Transverse colon (tissue), 4 donors: ENCODE data around the gene PLEKHH2.

ENCODE experiments used
- POLR2A ChIP-seq: fragments of 450-650 bp; IDR thresholded peaks from one replicate; pipeline ENCODE4 v1.6.1; 2016; ENCODE audit warnings: antibody characterized with exemption, mild to moderate bottlenecking, moderate library complexity
- POLR2AphosphoS5 ChIP-seq, 3 donors: sonication (generic); formaldehyde crosslinking; IDR thresholded peaks; one replicate each; pipeline ENCODE4 v1.6.1; 2016; ENCODE audit warnings: antibody characterized with exemption in 3 of 3
- TF ChIP-seq, protein P1 (sequence below), 5 experiments: fragments of 200-600 bp in 3 of 5; fragments of 450-650 bp in 2 of 5; sonication (generic) in 3 of 5; IDR thresholded peaks; 1 replicate in 2 of 5; 2 replicates in 3 of 5; pipeline ENCODE4 v1.5.1; 2016 to 2017; ENCODE audit warnings: antibody characterized with exemption in 5 of 5, inconsistent platforms in 3 of 5, mild to moderate bottlenecking in 2 of 5, moderate library complexity in 1 of 5

DNA sequence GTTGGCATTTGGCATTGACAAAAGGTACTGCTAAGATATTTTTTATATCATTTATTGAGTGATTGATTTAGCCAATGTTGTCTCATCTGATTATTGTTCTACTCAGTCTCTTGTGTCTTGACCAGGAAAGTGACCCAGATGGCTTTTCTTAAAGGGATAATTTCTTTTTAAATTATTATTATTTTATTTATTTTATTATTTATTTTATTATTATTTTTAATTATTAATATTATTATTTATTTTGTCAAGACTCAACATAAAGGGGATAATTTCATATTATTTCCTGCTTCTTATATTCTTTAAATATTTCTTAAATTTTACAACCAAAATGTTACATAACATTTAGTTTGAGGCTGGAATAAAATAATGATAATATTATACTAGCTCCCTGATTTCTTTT lies 163.8 kb downstream of the PLEKHH2 start:
- TF ChIP-seq POLR2A, result no peak
- TF ChIP-seq, protein P1, sequence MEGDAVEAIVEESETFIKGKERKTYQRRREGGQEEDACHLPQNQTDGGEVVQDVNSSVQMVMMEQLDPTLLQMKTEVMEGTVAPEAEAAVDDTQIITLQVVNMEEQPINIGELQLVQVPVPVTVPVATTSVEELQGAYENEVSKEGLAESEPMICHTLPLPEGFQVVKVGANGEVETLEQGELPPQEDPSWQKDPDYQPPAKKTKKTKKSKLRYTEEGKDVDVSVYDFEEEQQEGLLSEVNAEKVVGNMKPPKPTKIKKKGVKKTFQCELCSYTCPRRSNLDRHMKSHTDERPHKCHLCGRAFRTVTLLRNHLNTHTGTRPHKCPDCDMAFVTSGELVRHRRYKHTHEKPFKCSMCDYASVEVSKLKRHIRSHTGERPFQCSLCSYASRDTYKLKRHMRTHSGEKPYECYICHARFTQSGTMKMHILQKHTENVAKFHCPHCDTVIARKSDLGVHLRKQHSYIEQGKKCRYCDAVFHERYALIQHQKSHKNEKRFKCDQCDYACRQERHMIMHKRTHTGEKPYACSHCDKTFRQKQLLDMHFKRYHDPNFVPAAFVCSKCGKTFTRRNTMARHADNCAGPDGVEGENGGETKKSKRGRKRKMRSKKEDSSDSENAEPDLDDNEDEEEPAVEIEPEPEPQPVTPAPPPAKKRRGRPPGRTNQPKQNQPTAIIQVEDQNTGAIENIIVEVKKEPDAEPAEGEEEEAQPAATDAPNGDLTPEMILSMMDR (IDR thresholded peaks at IDR 0.05), result no peak
- TF ChIP-seq POLR2AphosphoS5 (IDR thresholded peaks at IDR 0.05), result no peak
